Heart left ventricle (tissue), 16 donors: ENCODE measurements around the gene UPK2. TPM values are rescaled to one million over a fixed set of nuclear protein-coding genes. Genes with fewer than 3 reads are reported as not detected.

Experiments used
- ATAC-seq, 4 donors: fragments of 200-7000 bp; cut with Tn5 transposase; one replicate each; pipeline ENCODE4 v1.9.1; 2020 to 2022; ENCODE audit warnings: moderate library complexity in 4 of 4, mild to moderate bottlenecking in 3 of 4, moderate number of reproducible peaks in 1 of 4
- DNase-seq, 5 donors: peaks; one replicate each; pipeline ENCODE4 v3.0.0-alpha.2; 2020
- H3K27ac ChIP-seq, 12 donors: fragments of 200-600 bp; sonication (generic) in 4 of 12; one replicate each; pipeline versions ENCODE4 v1.5.0 to v1.8.0; 2016 to 2022; ENCODE audit warnings: mild to moderate bottlenecking in 2 of 12
- H3K27me3 ChIP-seq, 9 donors: fragments of 200-600 bp; sonication (generic) in 2 of 9; one replicate each; pipeline versions ENCODE4 v1.5.1 to v1.8.0; 2016 to 2022; ENCODE audit warnings: mild to moderate bottlenecking in 3 of 9
- H3K36me3 ChIP-seq, 9 donors: fragments of 200-600 bp; sonication (generic) in 2 of 9; one replicate each; pipeline versions ENCODE4 v1.5.0 to v1.8.0; 2018 to 2022; ENCODE audit warnings: mild to moderate bottlenecking in 2 of 9
- H3K4me1 ChIP-seq, 12 donors: fragments of 200-600 bp; sonication (generic) in 4 of 12; one replicate each; pipeline versions ENCODE4 v1.5.0 to v1.8.0; 2016 to 2022; ENCODE audit warnings: mild to moderate bottlenecking in 3 of 12
- H3K4me3 ChIP-seq, 12 donors: fragments of 200-600 bp; sonication (generic) in 4 of 12; one replicate each; pipeline versions ENCODE4 v1.5.0 to v1.8.0; 2017 to 2022; ENCODE audit warnings: mild to moderate bottlenecking in 9 of 12, moderate library complexity in 4 of 12
- H3K9me3 ChIP-seq, 12 donors: fragments of 200-600 bp; sonication (generic) in 4 of 12; one replicate each; pipeline versions ENCODE4 v1.5.0 to v1.8.0; 2016 to 2022; ENCODE audit warnings: mild to moderate bottlenecking in 1 of 12
- CTCF ChIP-seq, 12 donors: fragments of 200-600 bp; sonication (generic) in 4 of 12; IDR thresholded peaks; one replicate each; pipeline versions ENCODE4 v1.5.0 to v1.8.0; 2018 to 2022; ENCODE audit warnings: antibody characterized with exemption in 12 of 12, mild to moderate bottlenecking in 5 of 12
- POLR2A ChIP-seq, 2 donors: fragments of 450-650 bp; IDR thresholded peaks; one replicate each; pipeline ENCODE4 v1.6.1; 2017; ENCODE audit warnings: antibody characterized with exemption in 2 of 2, mild to moderate bottlenecking in 2 of 2, moderate library complexity in 2 of 2
- WGBS, 4 donors: extraction: QIAGEN DNeasy Blood & Tissue Kit in 2 of 4; methylation state at CpG; one replicate each; pipeline versions ENCODE4 v1.1.5 to v1.1.7; 2013 to 2018; 5-methylcytosine and 5-hydroxymethylcytosine counted together
- intact Hi-C, 10 donors: fragments of 100-400 bp; cut with DNase I; formaldehyde crosslinking; loops; one replicate each; pipeline versions ENCODE4 v1.11.1 to v1.14.2; 2022
- polyA plus RNA-seq, 2 donors: library from polyadenylated mRNA; stranded (reverse); fragments of 200-250 nt; gene quantifications; one replicate each; pipeline ENCODE4 v1.2.3, GENCODE V29; 2013
- total RNA-seq, 9 donors: library from RNA; depleted of rRNA in 2 of 9; stranded (reverse); fragments of >200 nt in 2 of 9; fragmentation: NEBNext Ultra II Directional in 3 of 9; extraction: Animal tissue kit (Norgen Biotek cat#: 25700) in 3 of 9; gene quantifications; one replicate each; pipeline versions ENCODE4 v1.1.0 to v1.2.4, GENCODE V29; 2016 to 2023
- donor health status: ischemic (EF 13 %, LVEDD 7.1; RV severe dilation, severe dysfunction).
- donor health status: healthy with polysubstance abuse.
- donor health status: DM: no; HTN: yes; CAD: no.
- donor health status: DM: no; HTN: no; CAD: no.
- donor health status: ischemic (EF 25% LVEDD 6.9; RV normal size, moderate dysfunction).
- donor health status: ischemic (EF 25% LVEDD 5.7; RV mildly dilated, moderate dysfunction).
- donor health status: healthy.
- donor health status: DM: yes; HTN: yes; CAD: no.
- donor health status: ischemic (EF 35%, LVEDD 5.7; RV mildly dilated, moderate dysfunction).
- donor health status: nonischemic (EF 11% LVEDD 7.7; RV severe dilation, severe dysfunction).
- donor health status: DM: yes; HTN: yes; CAD: no.
- donor health status: PGD.
- donor health status: ischemic (EF 29% LVEDD 5.4; RV normal size, mild dysfunction).
- donor health status: nonischemic (EF 23%, LVEDD 6.1; RV moderate dilation, normal function).

Gene UPK2
- total and polyA plus RNA-seq, 11 donors: not detected

- Histone ChIP-seq H3K9me3 (no peaks in the 10 kb centered on the region), H3K36me3 (no peaks in the 10 kb centered on the region), H3K4me3 (peak overlapping the region in 8 of 12 donors; percentile 7 to 48 (median 30)), H3K27me3 (no peaks in the 10 kb centered on the region), H3K4me1 (peaks cover 37 to 100% (median 100%) of the 10 kb centered on the region in 12 donors), H3K27ac (peak overlapping the region; percentile 69 to 100 (median 95))
- WGBS, 4 donors: 3 to 24% (median 14%) methylated on average over 5 to 9 of the region's 9 CpGs
- intact Hi-C loops: loop anchor here in 1 of 10 donors (5.0 kb wide), 1 partner anchor 189 kb away; the partner anchor contains the start of gene DPAGT1
- TF ChIP-seq POLR2A (IDR thresholded peaks at IDR 0.05) (no peak), CTCF (IDR thresholded peaks at IDR 0.05) (no peak)
- peak in 1 of 5 donors; percentile 64 for DNase-seq
- ATAC-seq: no peak
Measured at GRCh38 chr11:118913411-118914125, 42.5 kb upstream of the UPK2 start.

GRCh38 chr11:118914178-118914918 is 41.8 kb upstream of the UPK2 start:
- Histone ChIP-seq H3K27ac (peak overlapping the region; percentile 69 to 100 (median 95)), H3K4me3 (peak overlapping the region in 8 of 12 donors; percentile 7 to 48 (median 30)), H3K36me3 (no peaks in the 10 kb centered on the region), H3K27me3 (no peaks in the 10 kb centered on the region), H3K4me1 (peaks cover 34 to 100% (median 99%) of the 10 kb centered on the region in 12 donors), H3K9me3 (no peaks in the 10 kb centered on the region)
- intact Hi-C loops: loop anchor here in 1 of 10 donors (5.0 kb wide), 1 partner anchor 188 kb away; the partner anchor contains the start of gene DPAGT1
- DNase-seq (peak in 1 of 5 donors; percentile 71), ATAC-seq (no peak)
- WGBS, 4 donors: 20 to 31% (median 24%) methylated on average over 9 to 15 of the region's 15 CpGs
- TF ChIP-seq POLR2A (IDR thresholded peaks at IDR 0.05): no peak
- TF ChIP-seq CTCF (IDR thresholded peaks at IDR 0.05): no peak

- TF ChIP-seq POLR2A (IDR thresholded peaks at IDR 0.05): no peak
- no peak for TF ChIP-seq CTCF (IDR thresholded peaks at IDR 0.05)
- DNase-seq (no peak), ATAC-seq (no peak)
- WGBS, 4 donors: 78 to 100% (median 90%) methylated on average over 3 to 4 of the region's 4 CpGs
- no peaks in the 10 kb centered on the region for H3K36me3 ChIP-seq
- intact Hi-C loops: loop anchor here in 1 of 10 donors (5.0 kb wide), 1 partner anchor 187 kb away; the partner anchor contains the start of gene DPAGT1
- H3K27me3 ChIP-seq: no peaks in the 10 kb centered on the region
- H3K4me1 ChIP-seq: peaks cover 34 to 100% (median 99%) of the 10 kb centered on the region in 12 donors
- H3K9me3 ChIP-seq: no peaks in the 10 kb centered on the region
- H3K27ac ChIP-seq: peak overlapping the region; percentile 87 to 100 (median 95)
- H3K4me3 ChIP-seq: peak overlapping the region in 1 of 12 donors; percentile 37
Measured at GRCh38 chr11:118914987-118915386, 41.1 kb upstream of the UPK2 start.

- Histone ChIP-seq H3K4me3 (peak overlapping the region in 1 of 12 donors; percentile 9), H3K27me3 (no peaks in the 10 kb centered on the region), H3K4me1 (peaks cover 32 to 100% (median 99%) of the 10 kb centered on the region in 12 donors), H3K36me3 (no peaks in the 10 kb centered on the region), H3K9me3 (no peaks in the 10 kb centered on the region), H3K27ac (peak overlapping the region; percentile 87 to 100 (median 95))
- DNase-seq (no peak), ATAC-seq (no peak)
- 58 to 90% (median 69%) methylated on average over 2 of the region's 2 CpGs for WGBS, 4 donors
- TF ChIP-seq CTCF (IDR thresholded peaks at IDR 0.05): no peak
- TF ChIP-seq POLR2A (IDR thresholded peaks at IDR 0.05): no peak
- intact Hi-C loops: no loop called here
Measured at GRCh38 chr11:118915396-118915795, 40.7 kb upstream of the UPK2 start.
